Esophagus squamous epithelium (tissue), 5 donors: ENCODE results near the gene CHAF1A. TPM values are rescaled to one million over a fixed set of nuclear protein-coding genes. Genes with fewer than 3 reads are reported as not detected.

Source experiments
- DNase-seq: peaks from one replicate; lab custom pipeline; 2025; lab: John Stamatoyannopoulos, UW
- H3K27ac ChIP-seq, 4 donors: fragments of 200-600 bp; sonication (generic); one replicate each; pipeline ENCODE4 v1.5.1; 2016 to 2019; ENCODE audit warnings: mild to moderate bottlenecking in 1 of 4
- H3K27me3 ChIP-seq, 4 donors: fragments of 200-600 bp; sonication (generic); 1 replicate in 3 of 4; 2 replicates in 1 of 4; pipeline versions ENCODE4 v1.5.1 to v1.6.0; 2017 to 2021; ENCODE audit warnings: antibody characterized with exemption in 1 of 4
- H3K36me3 ChIP-seq, 3 donors: fragments of 200-600 bp; sonication (generic); one replicate each; pipeline ENCODE4 v1.5.1; 2016 to 2019
- H3K4me1 ChIP-seq, 3 donors: fragments of 200-600 bp; sonication (generic); one replicate each; pipeline ENCODE4 v1.5.1; 2017 to 2019
- H3K4me3 ChIP-seq, 4 donors: fragments of 200-600 bp; sonication (generic); 1 replicate in 3 of 4; 2 replicates in 1 of 4; pipeline ENCODE4 v1.5.1; 2016 to 2019; ENCODE audit warnings: mild to moderate bottlenecking in 2 of 4, moderate library complexity in 1 of 4
- H3K9me3 ChIP-seq, 3 donors: fragments of 200-600 bp; sonication (generic); one replicate each; pipeline ENCODE4 v1.5.1; 2016 to 2019
- POLR2A ChIP-seq, 4 donors: fragments of 450-650 bp; IDR thresholded peaks; one replicate each; pipeline ENCODE4 v1.6.1; 2017; ENCODE audit warnings: antibody characterized with exemption in 4 of 4, mild to moderate bottlenecking in 4 of 4, moderate library complexity in 3 of 4
- WGBS, 2 donors: methylation state at CpG; one replicate each; pipeline ENCODE4 v1.1.5; 2018; 5-methylcytosine and 5-hydroxymethylcytosine counted together
- intact Hi-C: fragments of 100-400 bp; cut with DNase I; formaldehyde crosslinking; loops from one replicate; pipeline ENCODE4 v1.15.0; 2022
- total RNA-seq, 4 donors: library from RNA; depleted of rRNA; stranded (reverse); fragments of >200 nt; gene quantifications; one replicate each; pipeline ENCODE4 v1.1.0, GENCODE V29; 2016
- TF ChIP-seq, protein P1 (sequence below), 6 experiments: fragments of 450-650 bp in 4 of 6; fragments of 200-600 bp in 2 of 6; sonication (generic) in 2 of 6; IDR thresholded peaks; one replicate each; pipeline ENCODE4 v1.5.1; 2016 to 2019; ENCODE audit warnings: antibody characterized with exemption in 6 of 6, mild to moderate bottlenecking in 4 of 6, moderate library complexity in 4 of 6
- donor health status: DM: yes; HTN: yes; CAD: no.

The CHAF1A gene
- total RNA-seq, 4 donors from 2014 or later: 7.6 to 20.9 (median 11.9) TPM

- WGBS, 2 donors: 40 to 100% methylated on average over 1 of the region's 22 CpGs
- intact Hi-C loops: no loop called here
- TF ChIP-seq, protein P1, sequence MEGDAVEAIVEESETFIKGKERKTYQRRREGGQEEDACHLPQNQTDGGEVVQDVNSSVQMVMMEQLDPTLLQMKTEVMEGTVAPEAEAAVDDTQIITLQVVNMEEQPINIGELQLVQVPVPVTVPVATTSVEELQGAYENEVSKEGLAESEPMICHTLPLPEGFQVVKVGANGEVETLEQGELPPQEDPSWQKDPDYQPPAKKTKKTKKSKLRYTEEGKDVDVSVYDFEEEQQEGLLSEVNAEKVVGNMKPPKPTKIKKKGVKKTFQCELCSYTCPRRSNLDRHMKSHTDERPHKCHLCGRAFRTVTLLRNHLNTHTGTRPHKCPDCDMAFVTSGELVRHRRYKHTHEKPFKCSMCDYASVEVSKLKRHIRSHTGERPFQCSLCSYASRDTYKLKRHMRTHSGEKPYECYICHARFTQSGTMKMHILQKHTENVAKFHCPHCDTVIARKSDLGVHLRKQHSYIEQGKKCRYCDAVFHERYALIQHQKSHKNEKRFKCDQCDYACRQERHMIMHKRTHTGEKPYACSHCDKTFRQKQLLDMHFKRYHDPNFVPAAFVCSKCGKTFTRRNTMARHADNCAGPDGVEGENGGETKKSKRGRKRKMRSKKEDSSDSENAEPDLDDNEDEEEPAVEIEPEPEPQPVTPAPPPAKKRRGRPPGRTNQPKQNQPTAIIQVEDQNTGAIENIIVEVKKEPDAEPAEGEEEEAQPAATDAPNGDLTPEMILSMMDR (IDR thresholded peaks at IDR 0.05): peak in 2 of 6 experiments; percentile 16 to 30
- TF ChIP-seq POLR2A (IDR thresholded peaks at IDR 0.05): no peak
- no peak for DNase-seq
- peaks cover 53 to 100% (median 53%) of the 10 kb centered on the region in 3 donors for H3K36me3 ChIP-seq
- H3K4me3 ChIP-seq: no peak overlapping the region
- no peaks in the 10 kb centered on the region for H3K9me3 ChIP-seq
- H3K27ac ChIP-seq: peak overlapping the region in 1 of 4 donors; percentile 9
- no peaks in the 10 kb centered on the region for H3K27me3 ChIP-seq
- H3K4me1 ChIP-seq: peaks cover 1 to 45% (median 10%) of the 10 kb centered on the region in 3 donors
These were observed 39.5 kb upstream of the CHAF1A start for GRCh38 chr19:4362831-4363545.

- Histone ChIP-seq H3K4me1 (peaks cover 9 to 53% (median 18%) of the 10 kb centered on the region in 3 donors), H3K27me3 (no peaks in the 10 kb centered on the region), H3K9me3 (no peaks in the 10 kb centered on the region), H3K4me3 (no peak overlapping the region), H3K36me3 (peaks cover 53 to 96% (median 53%) of the 10 kb centered on the region in 3 donors), H3K27ac (no peak overlapping the region)
- intact Hi-C loops: no loop called here
- no peak for DNase-seq
- 81 to 89% methylated on average over 7 to 11 of the region's 26 CpGs for WGBS, 2 donors
- no peak for TF ChIP-seq POLR2A (IDR thresholded peaks at IDR 0.05)
- TF ChIP-seq, protein P1 (IDR thresholded peaks at IDR 0.05): no peak
These were observed 38.7 kb upstream of the CHAF1A start for GRCh38 chr19:4363571-4364304.

DNA sequence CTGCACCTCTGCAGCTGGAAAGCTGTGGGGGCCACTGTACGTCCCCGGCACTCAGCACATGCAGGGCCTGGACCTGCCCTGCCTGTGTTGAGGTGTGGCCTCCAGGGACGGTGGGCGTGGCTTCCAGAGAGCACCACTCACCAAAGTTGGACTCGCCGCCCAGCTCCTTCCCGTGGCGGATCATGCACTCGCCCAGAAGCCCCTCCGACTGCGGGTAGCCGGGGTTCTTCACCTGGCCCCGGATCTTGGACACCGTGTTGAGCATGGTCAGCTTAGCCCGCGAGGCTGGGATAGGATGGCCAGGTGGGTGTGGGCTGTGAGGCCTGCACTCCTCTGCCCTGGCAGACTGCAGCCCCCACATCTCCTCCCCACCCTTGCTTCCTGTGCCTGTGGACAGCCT is 37.1 kb upstream of the CHAF1A start:
- Histone ChIP-seq H3K4me3 (no peak overlapping the region), H3K9me3 (no peaks in the 10 kb centered on the region), H3K4me1 (peaks cover 25 to 57% (median 34%) of the 10 kb centered on the region in 3 donors), H3K36me3 (peaks cover 47 to 80% (median 49%) of the 10 kb centered on the region in 3 donors), H3K27me3 (no peaks in the 10 kb centered on the region), H3K27ac (no peak overlapping the region)
- no peak for TF ChIP-seq POLR2A (IDR thresholded peaks at IDR 0.05)
- DNase-seq: no peak
- WGBS, 2 donors: no CpG with 5 or more reads among the region's 16 CpGs
- intact Hi-C loops: no loop called here

GRCh38 chr19:4365791-4366665 is 36.4 kb upstream of the CHAF1A start:
- Histone ChIP-seq H3K27me3 (no peaks in the 10 kb centered on the region), H3K4me3 (no peak overlapping the region), H3K27ac (peak overlapping the region in 1 of 4 donors; percentile 21), H3K36me3 (peaks cover 42 to 78% (median 47%) of the 10 kb centered on the region in 3 donors), H3K9me3 (no peaks in the 10 kb centered on the region), H3K4me1 (peaks cover 29 to 57% (median 34%) of the 10 kb centered on the region in 3 donors)
- TF ChIP-seq, protein P1 (IDR thresholded peaks at IDR 0.05): no peak
- no peak for TF ChIP-seq POLR2A (IDR thresholded peaks at IDR 0.05)
- 80 to 92% methylated on average over 5 of the region's 19 CpGs for WGBS, 2 donors
- intact Hi-C loops: no loop called here
- DNase-seq: no peak

GRCh38 chr19:4366666-4367335 is 35.6 kb upstream of the CHAF1A start:
- no peak overlapping the region for H3K4me3 ChIP-seq
- no peaks in the 10 kb centered on the region for H3K9me3 ChIP-seq
- peaks cover 37 to 57% (median 40%) of the 10 kb centered on the region in 3 donors for H3K4me1 ChIP-seq
- peaks cover 35 to 77% (median 46%) of the 10 kb centered on the region in 3 donors for H3K36me3 ChIP-seq
- no peaks in the 10 kb centered on the region for H3K27me3 ChIP-seq
- 77 to 90% methylated on average over 2 to 5 of the region's 16 CpGs for WGBS, 2 donors
- no peak for DNase-seq
- TF ChIP-seq, protein P1 (IDR thresholded peaks at IDR 0.05): no peak
- TF ChIP-seq POLR2A (IDR thresholded peaks at IDR 0.05): no peak
- peak overlapping the region in 1 of 4 donors; percentile 21 for H3K27ac ChIP-seq
- intact Hi-C loops: no loop called here
